Esophagus muscularis mucosa (tissue), 4 donors: Measurements from ENCODE around the gene FAM222A. TPM values are rescaled to one million over a fixed set of nuclear protein-coding genes. Genes with fewer than 3 reads are reported as not detected.

Experiments used
- DNase-seq: peaks from one replicate; pipeline ENCODE4 v3.0.0-alpha.2; 2017; ENCODE audit errors: extremely low spot score
- H3K27ac ChIP-seq, 4 donors: fragments of 200-600 bp; sonication (generic); replicated peaks in 1 of 4; 1 replicate in 3 of 4; 2 replicates in 1 of 4; pipeline ENCODE4 v1.5.1; 2016 to 2019; ENCODE audit warnings: mild to moderate bottlenecking in 1 of 4
- H3K27me3 ChIP-seq, 4 donors: fragments of 200-600 bp; sonication (generic); one replicate each; pipeline versions ENCODE4 v1.5.1 to v1.6.0; 2016 to 2019
- H3K36me3 ChIP-seq, 4 donors: fragments of 200-600 bp; sonication (generic); one replicate each; pipeline ENCODE4 v1.5.1; 2016 to 2019
- H3K4me1 ChIP-seq, 4 donors: fragments of 200-600 bp; sonication (generic); one replicate each; pipeline ENCODE4 v1.5.1; 2016 to 2019
- H3K4me3 ChIP-seq, 4 donors: fragments of 200-600 bp; sonication (generic); 1 replicate in 2 of 4; 2 replicates in 2 of 4; pipeline ENCODE4 v1.5.1; 2016 to 2019; ENCODE audit warnings: mild to moderate bottlenecking in 4 of 4, moderate library complexity in 1 of 4
- H3K9me3 ChIP-seq, 4 donors: fragments of 200-600 bp; sonication (generic); 1 replicate in 3 of 4; 2 replicates in 1 of 4; pipeline ENCODE4 v1.5.1; 2016 to 2019
- CTCF ChIP-seq, 3 experiments: fragments of 200-600 bp in 2 of 3; fragments of 450-650 bp in 1 of 3; sonication (generic) in 2 of 3; IDR thresholded peaks; one replicate each; pipeline ENCODE4 v1.5.1; 2017 to 2019; ENCODE audit warnings: antibody characterized with exemption in 3 of 3, mild to moderate bottlenecking in 2 of 3, moderate library complexity in 1 of 3
- EP300 ChIP-seq: sonication (generic); formaldehyde crosslinking; IDR thresholded peaks from one replicate; pipeline ENCODE4 v1.6.1; 2017; ENCODE audit warnings: antibody characterized with exemption
- POLR2A ChIP-seq: fragments of 450-650 bp; IDR thresholded peaks from one replicate; pipeline ENCODE4 v1.6.1; 2017; ENCODE audit warnings: antibody characterized with exemption, moderate library complexity, mild to moderate bottlenecking, low read depth
- POLR2AphosphoS5 ChIP-seq, 2 donors: sonication (generic); formaldehyde crosslinking; IDR thresholded peaks; one replicate each; pipeline ENCODE4 v1.6.1; 2017; ENCODE audit warnings: antibody characterized with exemption in 2 of 2
- WGBS: methylation state at CpG from one replicate; pipeline ENCODE4 v1.1.5; 2018; 5-methylcytosine and 5-hydroxymethylcytosine counted together
- intact Hi-C: fragments of 100-400 bp; cut with DNase I; formaldehyde crosslinking; loops from one replicate; pipeline ENCODE4 v1.15.1; 2023
- total RNA-seq, 4 donors: library from RNA; depleted of rRNA; stranded (reverse); fragments of >200 nt; gene quantifications; one replicate each; pipeline versions ENCODE4 v1.1.0 to v1.2.1, GENCODE V29; 2016

FAM222A gene
- total RNA-seq, 4 donors from 2014 or later = 0.42 to 3.8 (median 3.2) TPM

DNA sequence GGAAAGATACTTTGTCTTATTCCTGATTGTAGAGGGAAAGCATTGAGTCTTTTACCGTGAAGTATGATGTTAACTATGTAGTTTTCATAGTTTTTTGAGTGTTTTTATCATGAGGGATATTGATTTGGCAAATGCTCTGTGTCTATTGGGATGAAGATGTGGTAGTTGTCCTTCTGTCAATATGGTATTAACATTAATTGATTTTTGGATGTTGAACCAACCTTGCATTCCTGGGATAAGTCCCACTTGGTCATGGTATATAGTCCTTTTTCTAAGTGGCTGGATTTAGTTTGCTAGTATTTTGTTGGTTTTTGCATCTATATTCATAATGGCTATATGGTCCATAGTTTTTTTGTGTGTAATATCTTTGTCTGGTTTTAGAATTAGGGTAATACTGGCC, 42.8 kb downstream of the FAM222A start:
- Histone ChIP-seq H3K27me3 (peaks cover 0 to 8% (median 0%) of the 10 kb centered on the region in 4 donors), H3K4me3 (no peak overlapping the region), H3K4me1 (peaks cover 0 to 8% (median 0%) of the 10 kb centered on the region in 4 donors), H3K27ac (no peak overlapping the region), H3K9me3 (peaks cover 0 to 12% (median 7%) of the 10 kb centered on the region in 4 donors), H3K36me3 (no peaks in the 10 kb centered on the region)
- intact Hi-C loops = no loop called here
- TF ChIP-seq POLR2A (no peak), CTCF (IDR thresholded peaks at IDR 0.05) (no peak), POLR2AphosphoS5 (IDR thresholded peaks at IDR 0.05) (no peak), EP300 (no peak)
- 100% methylated on average over 1 of the region's 1 CpG for WGBS
- no peak for DNase-seq

- no peak overlapping the region for H3K27ac ChIP-seq
- peaks cover 0 to 12% (median 7%) of the 10 kb centered on the region in 4 donors for H3K9me3 ChIP-seq
- H3K4me1 ChIP-seq = peaks cover 0 to 8% (median 0%) of the 10 kb centered on the region in 4 donors
- no peaks in the 10 kb centered on the region for H3K36me3 ChIP-seq
- intact Hi-C loops = no loop called here
- H3K27me3 ChIP-seq = peaks cover 0 to 8% (median 0%) of the 10 kb centered on the region in 4 donors
- DNase-seq = no peak
- no peak overlapping the region for H3K4me3 ChIP-seq
- TF ChIP-seq EP300 (no peak), POLR2AphosphoS5 (IDR thresholded peaks at IDR 0.05) (no peak), CTCF (IDR thresholded peaks at IDR 0.05) (no peak), POLR2A (no peak)
- 92% methylated on average over 11 of the region's 11 CpGs for WGBS
These were observed 44.1 kb downstream of the FAM222A start for GRCh38 chr12:109757671-109758265.

GRCh38 chr12:109758426-109759420, 45.1 kb downstream of the FAM222A start:
- WGBS = 84% methylated on average over 11 of the region's 15 CpGs
- intact Hi-C loops = no loop called here
- DNase-seq = no peak
- peaks cover 0 to 8% (median 0%) of the 10 kb centered on the region in 4 donors for H3K4me1 ChIP-seq
- no peak for TF ChIP-seq CTCF (IDR thresholded peaks at IDR 0.05)
- no peak for TF ChIP-seq POLR2AphosphoS5 (IDR thresholded peaks at IDR 0.05)
- TF ChIP-seq EP300 = no peak
- no peak for TF ChIP-seq POLR2A
- peaks cover 0 to 18% (median 10%) of the 10 kb centered on the region in 4 donors for H3K9me3 ChIP-seq
- H3K27me3 ChIP-seq = peaks cover 0 to 8% (median 0%) of the 10 kb centered on the region in 4 donors
- no peaks in the 10 kb centered on the region for H3K36me3 ChIP-seq
- no peak overlapping the region for H3K27ac ChIP-seq
- no peak overlapping the region for H3K4me3 ChIP-seq

- intact Hi-C loops = no loop called here
- peaks cover 0 to 18% (median 10%) of the 10 kb centered on the region in 4 donors for H3K9me3 ChIP-seq
- no peak overlapping the region for H3K27ac ChIP-seq
- 74% methylated on average over 13 of the region's 13 CpGs for WGBS
- peaks cover 0 to 8% (median 0%) of the 10 kb centered on the region in 4 donors for H3K27me3 ChIP-seq
- no peaks in the 10 kb centered on the region for H3K36me3 ChIP-seq
- H3K4me3 ChIP-seq = no peak overlapping the region
- TF ChIP-seq POLR2A (no peak), CTCF (IDR thresholded peaks at IDR 0.05) (no peak), EP300 (no peak), POLR2AphosphoS5 (IDR thresholded peaks at IDR 0.05) (no peak)
- peaks cover 0 to 8% (median 0%) of the 10 kb centered on the region in 4 donors for H3K4me1 ChIP-seq
- no peak for DNase-seq
These were observed 46.0 kb downstream of the FAM222A start for GRCh38 chr12:109759595-109759994.
